ENCODE data around the gene RPP30.
A peak's percentile ranks its signal among the peaks of the same experiment; 100 is the strongest.
"Not testable (repeated sequence)": the region's sequence is repeated elsewhere in the genome, so short reads cannot be mapped to it uniquely, and the experiment has no call there.

The RPP30 gene

GRCh38 chr10:90879062-90879461 is 7.3 kb downstream of the RPP30 start:
- Histone ChIP-seq H3K9ac (ENCODE audit: low read depth, low read length) (no peak overlapping the region), H3K79me2 (ENCODE audit: insufficient read depth, low read length) (peaks cover 9% of the 10 kb centered on the region), H3K36me3 (ENCODE audit: insufficient read depth, low read length) (peaks cover 64% of the 10 kb centered on the region), H3K9me3 (ENCODE audit: insufficient read depth, low read length, severe bottlenecking) (no peaks in the 10 kb centered on the region), H4K20me1 (ENCODE audit: insufficient read depth, low read length) (no peaks in the 10 kb centered on the region), H3K4me3 (ENCODE audit: low read depth in 1 of 2, low read length in 2 of 2) (no peak overlapping the region), H3K27me3 (ENCODE audit: insufficient read depth, low read length, poor library complexity) (no peaks in the 10 kb centered on the region), H3K4me2 (ENCODE audit: insufficient read depth, low read length) (no peak overlapping the region), H3K27ac (ENCODE audit: low read length) (no peak overlapping the region), H3K4me1 (ENCODE audit: insufficient read depth, low read length) (peaks cover 15% of the 10 kb centered on the region), H2AFZ (ENCODE audit: low read depth, low read length) (no peak overlapping the region)
- DNase-seq: no peak
- no peak for ATAC-seq (ENCODE audit: insufficient read depth, low read depth)
- TF ChIP-seq EZH2 (IDR thresholded peaks at IDR 0.05; ENCODE audit: borderline replicate concordance, low read depth, low read length, severe bottlenecking) (no peak), CTCF (IDR thresholded peaks at IDR 0.05; ENCODE audit: borderline replicate concordance, extremely low read depth, low read length, poor library complexity, severe bottlenecking) (no peak)

GRCh38 chr10:90880059-90880719 is 8.4 kb downstream of the RPP30 start:
- peak; percentile 39; the same call in 2 of the 3 replicates for ATAC-seq (ENCODE audit: insufficient read depth, low read depth)
- not testable (repeated sequence) for H2AFZ ChIP-seq (ENCODE audit: low read depth, low read length); DNase-seq; H3K4me1 ChIP-seq (ENCODE audit: insufficient read depth, low read length); H3K9me3 ChIP-seq (ENCODE audit: insufficient read depth, low read length, severe bottlenecking); H3K4me2 ChIP-seq (ENCODE audit: insufficient read depth, low read length); H3K4me3 ChIP-seq (ENCODE audit: low read depth in 1 of 2, low read length in 2 of 2); H3K27me3 ChIP-seq (ENCODE audit: insufficient read depth, low read length, poor library complexity); H3K9ac ChIP-seq (ENCODE audit: low read depth, low read length); H3K79me2 ChIP-seq (ENCODE audit: insufficient read depth, low read length); H4K20me1 ChIP-seq (ENCODE audit: insufficient read depth, low read length)
- TF ChIP-seq CTCF (IDR thresholded peaks at IDR 0.05; ENCODE audit: borderline replicate concordance, extremely low read depth, low read length, poor library complexity, severe bottlenecking): peak; percentile 82
- Histone ChIP-seq H3K27ac (ENCODE audit: low read length) (peak overlapping the region; percentile 25; the same call in 1 of the 2 replicates), H3K36me3 (ENCODE audit: insufficient read depth, low read length) (peaks cover 72% of the 10 kb centered on the region)

- no peak for ATAC-seq (ENCODE audit: insufficient read depth, low read depth)
- no peak overlapping the region for H3K9ac ChIP-seq (ENCODE audit: low read depth, low read length)
- no peak overlapping the region for H3K4me2 ChIP-seq (ENCODE audit: insufficient read depth, low read length)
- TF ChIP-seq EZH2 (IDR thresholded peaks at IDR 0.05; ENCODE audit: borderline replicate concordance, low read depth, low read length, severe bottlenecking) (no peak), CTCF (IDR thresholded peaks at IDR 0.05; ENCODE audit: borderline replicate concordance, extremely low read depth, low read length, poor library complexity, severe bottlenecking) (no peak)
- no peak overlapping the region for H2AFZ ChIP-seq (ENCODE audit: low read depth, low read length)
- no peak overlapping the region for H3K4me3 ChIP-seq (ENCODE audit: low read depth in 1 of 2, low read length in 2 of 2)
- H3K4me1 ChIP-seq (ENCODE audit: insufficient read depth, low read length): peaks cover 8% of the 10 kb centered on the region; the same call in 1 of the 2 replicates
- H3K36me3 ChIP-seq (ENCODE audit: insufficient read depth, low read length): peaks cover 69% of the 10 kb centered on the region
- no peaks in the 10 kb centered on the region for H3K27me3 ChIP-seq (ENCODE audit: insufficient read depth, low read length, poor library complexity)
- no peak overlapping the region for H3K27ac ChIP-seq (ENCODE audit: low read length)
- no peaks in the 10 kb centered on the region for H3K9me3 ChIP-seq (ENCODE audit: insufficient read depth, low read length, severe bottlenecking)
- no peak for DNase-seq
- H4K20me1 ChIP-seq (ENCODE audit: insufficient read depth, low read length): no peaks in the 10 kb centered on the region
- no peaks in the 10 kb centered on the region for H3K79me2 ChIP-seq (ENCODE audit: insufficient read depth, low read length)
Observed at GRCh38 chr10:90884431-90884830, 12.7 kb downstream of the RPP30 start.
